NCI-H146 (cell line): ENCODE data around the gene CEP85.
"Not testable (repeated sequence)": the region's sequence is repeated elsewhere in the genome, so short reads cannot be mapped to it uniquely, and the experiment has no call there.

Source experiments
- DNase-seq: peaks from one replicate; lab custom pipeline; 2025; lab: John Stamatoyannopoulos, UW

Gene CEP85

DNA sequence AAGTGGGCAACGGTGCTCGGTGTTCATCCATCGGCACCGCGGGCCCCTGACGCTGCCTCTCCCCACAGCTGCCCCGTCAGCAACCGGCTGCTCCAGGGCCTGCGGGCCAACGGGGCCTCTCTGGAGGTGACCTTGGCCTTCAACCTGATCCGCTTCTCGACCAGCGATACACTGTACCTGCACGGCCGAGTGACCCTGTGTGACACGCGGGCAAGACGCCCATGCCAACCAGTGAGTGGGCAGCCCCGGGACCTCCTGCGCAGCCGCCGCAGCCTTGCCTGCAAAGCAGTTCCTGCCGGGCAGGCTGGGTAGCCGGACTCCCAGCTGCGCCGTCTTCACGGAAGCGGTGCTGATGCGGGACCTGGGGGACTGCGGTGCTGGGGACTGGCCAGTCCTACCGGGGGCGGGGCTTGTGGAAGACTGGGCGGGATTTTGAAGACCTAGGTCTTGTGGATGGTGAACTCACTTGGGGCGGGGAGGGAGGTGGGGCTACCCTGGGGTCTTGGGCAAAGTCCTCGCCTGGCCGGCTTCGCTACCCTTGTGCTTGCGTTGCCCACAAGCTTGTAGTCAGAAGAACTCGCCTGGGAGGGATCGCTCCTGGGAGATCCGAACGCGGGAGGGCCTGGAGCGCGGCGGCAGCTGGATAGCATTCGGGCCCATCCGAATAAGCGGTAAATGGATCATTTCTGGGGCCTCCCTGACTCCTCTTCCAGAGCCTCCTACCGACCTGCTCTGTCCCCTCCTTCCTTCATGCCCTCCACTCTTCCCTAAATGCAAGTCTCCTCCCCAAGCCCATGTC, 8.8 kb upstream of the CEP85 start:
- DNase-seq, result no peak

DNA sequence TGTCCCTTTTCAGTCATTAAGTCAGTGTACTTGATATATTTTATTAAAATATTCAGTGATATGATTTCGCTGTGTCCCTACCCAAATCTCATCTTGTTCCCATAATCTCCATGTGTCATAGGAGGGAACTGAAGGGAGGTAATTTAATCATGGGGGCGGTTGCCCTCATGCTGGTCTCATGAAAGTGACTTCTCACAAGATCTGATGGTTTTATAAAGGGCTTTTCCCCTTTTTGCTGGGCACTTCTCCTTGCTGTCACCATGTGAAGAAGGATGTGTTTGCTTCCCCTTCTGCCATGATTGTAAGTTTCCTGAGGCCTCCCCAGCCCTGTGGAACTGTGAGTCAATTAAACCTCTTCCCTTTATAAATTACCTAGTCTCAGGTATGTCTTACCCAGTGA, 3.3 kb upstream of the CEP85 start:
- not testable (repeated sequence) for DNase-seq

DNA sequence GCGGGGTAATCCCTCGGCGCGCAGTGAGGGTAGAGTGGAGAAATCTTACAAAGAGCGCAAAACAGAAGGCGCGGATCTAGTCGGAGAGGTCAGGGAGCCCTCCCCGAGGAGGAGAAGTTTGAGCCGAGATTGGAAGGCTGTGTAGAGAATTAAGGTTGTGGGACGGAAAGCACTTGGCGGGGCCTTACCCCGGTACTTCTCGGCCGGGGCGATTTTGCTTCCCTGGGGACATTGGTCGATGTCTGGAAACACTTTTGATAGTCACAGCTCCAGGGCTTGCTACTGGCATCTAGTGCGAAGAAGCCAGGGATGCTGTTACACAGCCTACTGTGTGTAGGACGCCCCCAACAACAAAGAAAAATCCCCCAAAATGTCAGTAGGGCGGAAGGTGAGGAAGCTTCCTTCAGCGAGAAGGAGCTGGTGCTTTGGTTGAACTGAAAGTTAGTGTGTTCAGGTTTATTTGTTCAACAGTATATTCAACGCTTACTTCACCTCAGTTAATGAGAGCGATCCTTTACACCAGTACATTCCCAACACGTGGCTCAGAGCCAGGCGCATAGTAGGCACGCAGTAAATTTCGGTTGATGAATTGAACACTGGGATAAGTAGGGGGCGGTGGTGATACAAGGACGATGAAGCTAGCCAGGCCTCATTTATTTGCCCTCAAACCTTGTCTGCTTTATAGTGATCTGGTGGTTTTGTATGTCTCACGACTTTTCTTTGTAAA, 807 bp downstream of the CEP85 start:
- no peak for DNase-seq

DNA sequence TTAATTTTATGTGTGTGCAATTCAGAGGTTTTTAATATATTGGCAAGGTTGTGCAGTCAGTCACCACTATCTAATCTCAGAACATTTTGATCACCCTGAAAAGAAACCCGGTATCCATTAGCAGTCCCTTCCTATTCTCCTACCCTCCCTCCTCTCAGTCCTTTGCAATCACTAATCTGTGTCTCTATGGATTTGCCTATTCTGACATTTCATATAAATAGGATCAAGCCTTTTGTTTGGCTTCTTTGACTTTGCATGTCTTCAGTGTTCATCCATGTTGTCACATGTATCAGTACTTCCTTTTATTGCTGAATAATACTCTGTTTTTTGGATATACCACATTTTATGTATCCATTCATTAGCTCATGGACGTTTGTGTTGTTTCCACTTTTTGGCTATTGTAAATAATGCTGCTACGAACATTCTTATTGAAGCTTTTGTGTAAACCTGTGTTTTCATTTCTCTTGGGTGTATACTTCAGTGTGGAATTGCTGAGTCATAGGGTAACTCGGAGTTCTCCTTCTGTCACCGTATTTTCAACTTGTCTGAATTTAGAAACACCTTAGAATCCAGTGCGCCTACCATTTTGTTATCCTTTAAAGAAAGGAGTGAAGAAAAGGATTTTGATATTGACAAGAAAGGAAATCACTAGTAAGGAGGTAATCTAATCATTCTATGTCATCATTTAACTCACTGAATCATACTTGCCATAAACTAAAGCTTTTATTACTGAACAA, 3.4 kb downstream of the CEP85 start:
- no peak for DNase-seq

DNA sequence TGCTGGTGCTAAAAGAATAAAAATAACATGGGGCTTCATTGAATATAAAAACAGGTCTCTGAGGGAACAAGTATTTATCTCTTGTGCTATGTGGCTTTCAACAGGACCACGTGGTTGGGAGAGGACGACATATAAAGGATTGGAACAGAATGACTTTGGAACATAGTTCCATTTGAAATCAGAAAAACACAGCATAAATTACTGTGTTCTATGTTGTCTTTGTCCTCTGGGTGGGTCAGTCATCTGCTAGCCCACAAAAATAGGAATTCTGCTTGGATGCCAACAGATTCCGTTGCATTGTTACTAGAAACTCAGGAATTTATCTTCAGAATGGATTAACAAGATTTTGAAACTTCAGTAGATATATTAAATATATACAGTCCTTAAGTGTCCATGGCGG, 5.9 kb downstream of the CEP85 start:
- DNase-seq, result no peak

DNA sequence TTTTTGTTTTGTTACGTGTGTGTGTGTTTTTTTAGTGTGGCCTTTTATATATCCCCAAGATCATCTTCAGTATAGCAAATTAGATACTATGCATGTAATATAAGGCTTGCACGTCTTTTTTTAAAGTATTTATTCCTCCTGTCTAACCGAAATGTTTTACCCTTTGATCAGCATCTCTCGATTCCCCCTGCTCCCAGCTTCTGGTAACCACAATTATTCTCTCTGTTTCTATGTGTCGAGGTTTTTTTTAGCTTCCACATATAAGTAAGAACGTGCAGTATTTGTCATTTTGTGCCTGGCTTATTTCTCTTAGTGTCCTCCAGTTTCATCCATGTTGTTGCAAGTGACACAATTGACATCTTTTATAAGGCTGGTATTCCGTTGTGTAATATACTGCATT, 18.7 kb downstream of the CEP85 start:
- no peak for DNase-seq

DNA sequence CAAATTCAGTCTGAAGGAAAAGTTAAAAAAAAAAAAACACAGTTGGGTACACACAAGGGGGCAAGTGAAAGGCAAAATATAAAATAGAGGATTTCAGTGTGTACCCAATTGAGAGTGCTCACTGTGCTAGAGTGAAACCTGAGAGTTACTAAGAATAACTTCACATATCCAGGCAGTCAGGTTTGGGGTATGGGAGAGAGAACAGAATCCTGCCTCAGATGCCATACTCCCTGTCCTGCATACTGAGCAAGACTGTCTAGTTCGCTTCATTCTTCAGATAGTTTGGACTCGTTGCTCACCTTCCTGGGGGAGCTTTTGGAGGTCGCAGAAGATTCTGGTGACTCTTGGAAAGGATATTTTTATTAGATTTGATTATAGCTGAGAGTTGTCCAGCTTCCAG, 20.4 kb downstream of the CEP85 start:
- DNase-seq, result no peak

DNA sequence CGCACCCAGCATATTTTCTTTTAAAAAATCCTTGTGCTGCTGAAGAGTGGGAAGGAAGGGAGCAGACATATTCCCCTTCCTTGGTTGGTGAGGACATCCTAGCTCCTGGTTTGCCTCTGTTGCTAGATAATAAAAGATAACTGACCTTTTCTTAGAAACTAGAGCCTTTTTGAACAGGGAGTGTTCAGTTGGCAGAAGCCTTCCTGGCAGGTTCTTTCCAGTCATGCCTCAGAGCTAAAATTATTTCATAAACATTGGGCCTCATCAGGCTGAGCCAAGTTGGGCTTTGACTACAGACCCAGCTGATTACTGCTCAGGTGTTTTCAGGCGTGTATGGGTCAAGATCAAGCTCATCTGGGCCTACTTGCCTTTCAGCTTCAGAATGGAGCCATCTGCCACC, 23.2 kb downstream of the CEP85 start:
- DNase-seq, result no peak

DNA sequence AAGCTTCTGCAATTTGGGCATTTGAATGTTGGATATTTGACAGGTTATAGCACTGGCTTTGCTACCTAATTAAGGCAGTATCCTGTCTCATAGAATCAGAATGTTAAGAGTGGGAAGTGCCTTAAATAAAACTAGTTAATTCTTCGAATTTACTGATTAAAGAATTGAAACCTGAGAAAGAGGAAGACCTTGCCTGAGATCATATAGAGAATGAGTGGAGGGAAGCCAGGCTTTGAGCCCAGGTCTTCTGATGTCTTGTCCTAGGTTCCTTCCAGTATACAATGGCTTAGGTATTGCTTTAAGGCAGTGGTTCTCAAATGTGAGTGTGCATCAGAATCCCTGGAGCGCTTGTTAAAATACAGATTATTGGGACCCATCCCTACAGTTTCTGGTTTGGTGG, 25.0 kb downstream of the CEP85 start:
- no peak for DNase-seq

DNA sequence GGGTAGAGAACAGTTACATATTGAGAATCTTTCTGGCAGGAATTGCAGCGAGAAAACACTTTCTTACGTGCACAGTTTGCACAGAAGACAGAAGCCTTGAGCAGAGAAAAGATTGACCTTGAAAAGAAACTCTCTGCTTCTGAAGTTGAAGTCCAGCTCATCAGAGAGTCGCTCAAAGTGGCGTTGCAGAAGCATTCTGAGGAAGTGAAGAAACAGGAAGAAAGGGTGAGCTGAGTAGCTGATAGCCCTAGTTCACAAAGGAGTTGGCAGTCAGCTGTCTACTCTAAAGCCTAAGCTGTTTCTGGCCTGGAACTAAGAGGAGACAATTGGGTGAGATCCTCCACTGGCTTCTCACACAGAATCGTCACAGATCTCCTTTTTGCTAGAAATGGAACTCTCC, 25.6 kb downstream of the CEP85 start:
- DNase-seq, result no peak

DNA sequence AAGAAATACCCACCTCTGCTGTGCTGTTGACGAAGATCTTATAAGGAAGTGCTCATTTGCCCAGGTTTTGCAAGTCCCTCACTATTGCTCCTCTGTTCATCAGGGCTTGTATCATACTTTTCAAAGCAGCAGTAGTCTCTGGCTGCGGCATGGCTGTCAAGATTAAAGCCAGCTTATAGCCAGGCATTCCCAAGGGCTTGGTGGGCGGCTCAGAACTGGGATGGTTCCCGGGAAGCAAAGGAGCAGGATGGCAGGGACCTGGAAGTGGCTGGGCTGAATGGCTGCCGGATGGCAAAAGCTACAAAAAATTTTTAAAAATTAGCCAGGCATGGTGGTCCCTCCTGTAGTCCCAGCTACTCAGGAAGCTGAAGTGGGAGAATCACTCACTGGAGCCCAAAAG, 29.2 kb downstream of the CEP85 start:
- DNase-seq, result no peak

DNA sequence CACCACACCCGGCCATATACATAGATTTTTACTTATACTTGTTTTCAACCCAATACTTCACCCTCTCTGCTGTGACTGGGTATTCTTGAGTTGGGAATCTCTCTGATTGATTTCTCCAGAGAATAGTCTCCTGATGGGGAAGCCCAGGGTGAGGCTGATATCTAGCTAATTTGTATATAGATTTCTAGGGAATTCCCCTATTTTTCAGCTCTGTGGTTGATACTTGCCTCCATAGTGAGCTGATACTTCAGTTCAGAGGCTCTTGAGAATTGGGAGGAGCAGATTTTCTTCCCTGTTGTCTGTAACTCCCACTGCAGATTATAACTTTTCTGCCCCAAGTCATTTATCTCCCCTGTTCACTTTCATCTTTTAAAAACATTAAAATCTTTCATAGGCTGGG, 31.4 kb downstream of the CEP85 start:
- DNase-seq, result no peak

DNA sequence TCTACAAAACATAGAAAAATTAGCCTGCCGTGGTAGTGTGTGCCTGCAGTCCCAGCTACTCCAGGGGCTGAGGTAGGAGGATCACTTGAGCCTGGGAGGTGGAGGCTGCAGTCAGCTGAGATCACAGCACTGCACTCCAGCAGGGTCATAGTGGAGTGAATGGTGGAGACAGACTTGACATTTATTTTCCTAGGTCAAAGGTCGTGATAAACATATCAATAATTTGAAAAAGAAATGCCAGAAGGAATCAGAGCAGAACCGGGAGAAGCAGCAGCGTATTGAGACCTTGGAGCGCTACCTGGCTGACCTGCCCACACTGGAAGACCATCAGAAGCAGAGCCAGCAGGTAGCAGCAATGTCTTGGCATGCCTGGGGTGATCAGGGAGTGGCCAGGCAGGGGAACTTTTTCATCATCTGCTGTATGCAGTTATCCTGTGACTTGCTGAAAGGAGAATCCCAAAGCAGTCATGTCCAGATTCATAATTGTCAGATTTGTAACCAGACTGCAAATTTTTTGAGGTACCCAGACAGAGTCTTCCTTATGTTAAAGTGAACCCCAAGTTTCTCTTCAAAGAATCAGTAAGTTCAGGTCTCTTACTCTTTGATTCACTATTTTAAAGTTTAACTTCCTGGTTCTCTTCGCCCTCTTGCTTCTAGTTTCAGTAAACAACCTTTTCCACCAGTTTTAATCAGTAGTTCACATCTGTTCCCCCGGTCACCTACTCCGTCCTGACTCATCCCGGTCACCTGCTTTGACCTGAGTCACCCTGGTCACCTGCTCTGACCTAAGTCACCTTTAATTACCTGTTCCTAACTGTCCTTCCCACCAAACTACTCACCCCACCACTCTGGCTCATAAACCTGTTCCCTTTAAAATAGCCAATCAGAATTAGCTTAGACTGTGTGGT, 34.5 kb downstream of the CEP85 start:
- no peak for DNase-seq

DNA sequence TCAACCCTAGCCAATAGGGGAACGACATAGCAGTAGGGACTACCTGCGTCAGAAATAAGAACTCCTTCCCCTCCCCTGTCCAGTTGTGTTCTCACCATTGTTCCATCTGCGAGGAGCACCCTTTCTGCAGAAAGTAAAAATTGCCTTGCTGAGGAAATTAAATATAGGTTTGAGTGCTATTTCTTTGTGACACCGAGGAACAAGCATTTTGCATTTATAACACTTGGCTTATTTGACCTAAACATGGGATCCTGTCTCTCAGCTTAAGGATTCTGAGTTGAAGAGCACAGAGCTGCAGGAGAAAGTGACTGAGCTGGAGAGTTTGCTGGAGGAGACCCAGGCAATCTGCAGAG, 35.2 kb downstream of the CEP85 start:
- DNase-seq, result no peak

DNA sequence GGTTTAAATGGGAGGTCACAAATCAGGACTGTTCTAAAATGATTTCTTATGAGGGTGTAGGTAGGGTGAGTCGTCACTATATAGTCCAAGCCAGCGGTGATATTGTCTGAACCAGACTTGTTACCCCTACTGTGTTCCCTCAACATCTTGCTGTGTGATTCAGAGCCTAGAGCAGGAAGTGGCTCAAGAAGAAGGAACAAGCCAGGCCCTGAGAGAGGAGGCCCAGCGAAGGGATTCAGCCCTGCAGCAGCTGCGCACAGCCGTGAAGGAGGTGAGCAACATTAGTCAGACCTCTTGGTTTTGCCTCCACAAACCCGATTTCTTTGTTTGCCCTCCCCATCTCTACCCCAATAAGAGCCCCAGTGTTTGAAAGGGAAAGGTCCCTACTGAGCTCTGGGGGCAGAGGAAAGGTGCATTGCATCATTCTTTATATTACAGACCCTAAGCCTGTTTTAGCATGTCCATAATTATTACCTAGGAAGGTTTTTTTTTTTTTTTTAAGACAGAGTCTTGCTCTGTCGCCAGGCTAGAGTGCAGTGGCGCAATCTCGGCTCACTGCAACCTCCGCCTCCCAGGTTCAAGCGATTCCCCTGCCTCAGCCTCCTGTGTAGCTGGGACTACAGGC, 40.9 kb downstream of the CEP85 start:
- no peak for DNase-seq

DNA sequence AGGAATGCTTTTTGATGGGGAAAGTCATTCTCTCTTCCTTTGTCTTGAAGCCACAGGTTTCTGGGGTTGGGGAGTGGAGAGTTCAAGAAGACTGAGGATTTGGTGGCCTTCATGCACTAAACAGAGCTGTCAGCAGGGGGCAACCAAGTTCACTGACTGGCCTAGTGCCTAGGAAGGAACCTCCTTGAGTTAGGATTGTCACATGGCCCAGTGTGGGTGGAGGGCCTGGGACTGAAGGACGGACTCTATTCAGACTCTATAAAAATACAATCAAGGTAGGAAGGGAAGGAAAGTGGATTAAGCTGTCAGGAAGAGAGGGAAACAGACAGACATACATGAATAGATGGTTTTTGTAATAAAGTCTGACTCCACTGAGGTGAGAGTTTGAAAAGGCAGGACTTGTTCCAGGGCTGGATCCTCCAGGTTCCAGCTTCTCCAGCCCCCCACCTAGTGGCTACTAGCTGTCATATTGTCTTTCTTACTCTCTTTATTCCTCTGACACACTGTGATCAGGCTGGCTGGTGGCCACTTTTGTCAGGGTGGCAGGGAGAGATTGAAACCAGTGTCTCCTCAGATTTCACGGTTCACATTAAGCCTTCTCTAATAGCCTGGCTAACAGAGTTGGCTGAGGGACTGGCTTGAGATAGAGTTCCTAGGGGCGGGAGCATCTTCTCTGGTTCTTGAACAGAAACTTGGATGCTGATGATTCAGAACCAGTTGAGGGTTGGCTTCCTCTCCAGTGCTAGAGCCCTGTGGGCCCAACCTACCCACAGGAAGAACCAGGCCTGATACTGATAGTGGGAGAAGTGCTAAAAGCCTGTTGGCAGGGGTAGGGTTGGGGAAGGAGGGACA, 41.8 kb downstream of the CEP85 start:
- peak; percentile 33 for DNase-seq

DNA sequence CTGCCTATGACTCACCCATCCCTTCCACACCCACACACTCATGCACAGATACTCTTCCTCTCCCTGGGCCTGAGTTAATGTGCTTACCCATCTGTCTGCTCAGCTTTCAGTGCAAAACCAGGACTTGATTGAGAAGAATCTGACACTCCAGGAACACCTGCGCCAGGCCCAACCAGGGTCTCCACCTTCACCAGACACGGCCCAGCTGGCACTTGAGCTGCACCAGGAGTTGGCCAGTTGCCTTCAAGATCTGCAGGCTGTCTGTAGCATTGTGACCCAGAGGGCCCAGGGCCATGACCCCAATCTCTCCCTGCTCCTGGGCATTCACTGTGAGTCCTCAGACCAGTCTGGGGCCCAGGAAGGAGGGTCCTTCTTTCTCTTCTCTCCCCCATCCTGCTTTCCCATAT, 42.4 kb downstream of the CEP85 start:
- DNase-seq, result no peak

DNA sequence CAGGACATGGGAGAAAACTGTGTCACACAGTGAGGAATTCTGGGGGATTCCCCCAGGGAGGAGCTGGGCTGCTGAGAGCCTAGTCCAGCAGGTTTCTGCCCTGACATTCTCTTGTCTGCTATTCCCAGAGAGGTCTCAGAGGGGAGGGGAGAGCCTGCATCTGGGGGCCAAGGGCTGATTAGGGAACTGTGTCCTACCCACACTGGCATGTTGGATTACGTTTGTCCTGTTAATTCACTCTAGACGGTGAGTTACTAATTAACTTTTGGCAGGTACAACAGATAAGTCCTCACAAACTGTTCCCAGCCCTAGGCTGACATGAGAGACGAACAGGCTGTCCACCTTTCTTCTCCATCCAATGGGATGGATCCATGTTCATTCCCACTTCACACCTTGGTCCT, 43.3 kb downstream of the CEP85 start:
- DNase-seq, result no peak

DNA sequence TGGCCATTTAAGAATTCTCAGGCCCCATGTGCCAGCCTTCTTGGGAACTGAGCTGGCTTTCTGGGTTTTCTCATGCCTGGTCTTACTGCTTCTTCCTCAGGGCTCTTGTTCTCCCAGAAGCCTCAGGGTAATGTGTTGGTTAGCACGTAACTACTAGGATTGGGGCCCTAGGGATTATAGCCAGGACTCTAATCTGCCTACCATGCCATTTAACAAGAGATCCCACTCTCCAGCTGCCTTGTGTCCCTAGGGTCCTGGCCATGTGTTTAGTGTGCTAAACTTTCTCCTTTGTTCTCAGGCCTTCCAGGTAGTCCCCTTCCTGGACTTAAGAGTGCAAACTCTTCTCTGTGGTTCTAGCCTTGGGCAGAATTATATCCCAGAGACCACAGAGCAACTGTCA, 43.7 kb downstream of the CEP85 start:
- DNase-seq, result no peak

DNA sequence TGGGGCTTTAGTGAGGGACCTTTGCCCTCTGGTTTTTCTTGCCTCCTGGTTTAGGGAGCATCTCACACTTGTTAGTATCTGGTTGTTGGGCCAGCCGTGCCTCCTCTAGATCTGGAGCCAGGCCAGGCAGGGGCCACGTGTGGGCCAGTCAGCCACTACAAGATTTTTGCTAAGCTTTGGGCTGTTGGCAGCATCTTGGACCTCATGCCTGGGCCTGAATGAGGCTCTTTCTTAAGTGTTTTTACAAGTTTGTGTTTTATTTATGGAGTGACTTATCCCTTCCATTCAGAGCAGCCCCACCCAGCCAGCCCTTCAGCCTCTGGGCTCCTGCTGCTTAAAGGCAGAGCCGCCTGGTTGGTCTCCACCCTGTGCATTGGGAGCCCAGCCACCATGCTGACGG, 44.3 kb downstream of the CEP85 start:
- no peak for DNase-seq
